ENCODE measurements around the gene CENPX.

Gene CENPX

DNA sequence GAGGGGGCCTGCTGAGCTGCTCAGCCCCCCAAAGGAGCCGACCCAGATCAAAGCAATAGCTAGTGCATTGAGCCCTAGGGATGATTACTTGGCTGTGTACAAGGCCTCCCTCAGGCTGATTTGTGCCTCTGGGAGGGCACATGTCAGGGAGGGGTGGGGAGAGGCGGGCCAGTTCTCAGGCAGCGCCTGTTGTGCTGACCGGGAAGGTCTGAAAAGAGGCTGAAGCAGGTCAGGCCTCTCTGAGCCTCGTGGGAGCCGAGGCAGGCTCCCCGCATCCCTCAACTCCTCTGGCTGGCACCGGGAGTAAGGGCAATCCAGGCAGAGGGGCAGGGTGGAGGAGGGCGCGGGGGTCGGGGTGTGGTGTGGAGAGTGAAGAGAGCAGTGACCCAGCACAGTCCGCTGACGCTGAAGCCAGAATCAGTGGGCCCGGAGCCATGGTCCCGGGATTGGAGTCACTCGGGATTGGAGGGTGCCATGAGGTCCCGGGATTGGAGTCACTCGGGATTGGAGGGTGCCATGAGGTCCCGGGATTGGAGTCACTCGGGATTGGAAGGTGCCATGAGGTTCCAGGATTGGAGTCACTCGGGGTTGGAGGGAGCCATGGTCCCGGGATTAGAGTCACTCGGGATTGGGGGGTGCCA is 11.8 kb upstream of the CENPX start:
- Histone ChIP-seq H3K4me3 (no peak overlapping the region), H3K9me3 (no peaks in the 10 kb centered on the region), H3K27ac (no peak overlapping the region), H3K4me1 (peaks cover 0 to 46% (median 36%) of the 10 kb centered on the region in 4 donors), H3K27me3 (peaks cover 0 to 31% of the 10 kb centered on the region in 2 donors), H3K36me3 (peaks cover 0 to 13% (median 8%) of the 10 kb centered on the region in 3 donors)
- intact Hi-C loops (cut with DNase I; ENCODE audit: low total_unique reads) = loop anchor here (5.0 kb wide), 1 partner anchor 63 kb away; the partner anchor contains the start of gene FASN
- no peak for TF ChIP-seq CTCF (IDR thresholded peaks at IDR 0.05)
- no peak for DNase-seq

DNA sequence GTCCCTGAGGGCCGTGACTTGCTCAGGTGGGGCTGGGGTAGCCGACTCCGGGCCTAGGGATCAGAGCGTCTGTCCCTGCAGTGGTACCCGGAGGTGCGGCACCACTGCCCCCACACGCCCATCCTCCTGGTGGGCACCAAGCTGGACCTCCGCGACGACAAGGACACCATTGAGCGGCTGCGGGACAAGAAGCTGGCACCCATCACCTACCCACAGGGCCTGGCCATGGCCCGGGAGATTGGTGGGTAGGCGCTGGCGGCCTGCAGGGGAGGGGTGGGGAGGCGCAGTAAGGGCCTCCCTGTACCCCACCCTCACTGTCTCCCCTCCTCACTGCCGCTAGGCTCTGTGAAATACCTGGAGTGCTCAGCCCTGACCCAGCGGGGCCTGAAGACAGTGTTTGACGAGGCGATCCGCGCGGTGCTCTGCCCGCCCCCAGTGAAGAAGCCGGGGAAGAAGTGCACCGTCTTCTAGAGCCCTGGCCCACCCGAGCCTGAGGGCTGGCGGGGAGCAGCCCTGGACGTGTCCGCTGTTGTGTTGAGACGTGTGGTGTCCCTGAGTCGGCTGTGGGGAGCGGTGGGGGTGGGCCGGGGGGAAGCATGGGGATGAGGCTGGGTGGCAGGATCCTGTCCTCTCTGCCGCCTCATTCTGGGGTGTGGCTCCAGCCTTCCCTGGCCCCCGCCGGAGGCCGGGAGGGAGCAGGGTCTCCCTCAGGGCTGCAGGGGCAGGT is 10.8 kb upstream of the CENPX start:
- H3K4me1 ChIP-seq = peaks cover 0 to 47% (median 36%) of the 10 kb centered on the region in 4 donors
- intact Hi-C loops (cut with DNase I; ENCODE audit: low total_unique reads) = no loop called here

DNA sequence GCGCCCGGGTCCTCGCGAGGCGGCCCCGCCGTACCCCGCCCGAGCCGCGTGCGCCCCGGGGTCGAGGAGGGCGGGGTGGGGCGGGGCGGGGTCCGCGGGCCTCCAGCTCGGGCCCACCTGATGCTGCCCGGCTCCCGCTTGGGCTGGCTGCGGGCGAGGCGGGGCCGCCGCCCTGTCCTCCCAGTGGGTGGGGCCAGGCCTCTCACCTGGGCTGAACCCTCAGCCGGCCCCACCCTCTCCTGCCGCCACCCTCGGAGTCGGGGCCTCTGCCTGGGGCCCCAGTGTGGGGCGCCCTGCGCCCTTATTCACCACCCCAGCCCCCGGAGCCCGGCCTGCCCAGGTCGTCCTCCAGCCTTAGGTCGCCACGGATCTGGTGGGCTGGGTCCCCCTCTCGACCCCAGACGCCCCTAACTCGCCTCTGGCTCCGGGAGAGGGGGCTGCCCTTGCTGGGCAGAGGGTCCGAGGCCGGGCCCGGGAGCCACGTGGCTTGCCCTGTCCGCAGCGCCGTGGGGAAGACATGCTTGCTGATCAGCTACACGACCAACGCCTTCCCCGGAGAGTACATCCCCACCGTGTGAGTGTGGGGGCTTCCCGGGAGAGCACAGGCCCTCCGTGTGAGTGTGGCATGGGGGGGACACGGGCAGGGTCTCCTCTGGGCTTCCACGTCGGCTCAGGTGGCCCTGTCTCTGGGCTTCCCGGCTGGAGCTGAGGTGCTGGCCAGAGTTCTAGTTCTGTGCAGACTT is 9.4 kb upstream of the CENPX start:
- Histone ChIP-seq H3K4me3 (peak overlapping the region; percentile 16 to 33), H3K36me3 (peaks cover 0 to 17% (median 13%) of the 10 kb centered on the region in 3 donors), H3K27ac (no peak overlapping the region), H3K4me1 (peaks cover 0 to 42% (median 33%) of the 10 kb centered on the region in 4 donors), H3K9me3 (no peaks in the 10 kb centered on the region), H3K27me3 (peaks cover 0 to 52% of the 10 kb centered on the region in 2 donors)
- DNase-seq = no peak
- TF ChIP-seq CTCF (IDR thresholded peaks at IDR 0.05) = no peak
- intact Hi-C loops (cut with DNase I; ENCODE audit: low total_unique reads) = loop anchor here (2.0 kb wide), 1 partner anchor 121 kb away; no protein-coding TSS in a partner anchor

More for the DNA sequence above, 10.8 kb upstream of the CENPX start:
- peaks cover 0 to 15% (median 13%) of the 10 kb centered on the region in 3 donors for H3K36me3 ChIP-seq
- no peak for TF ChIP-seq CTCF (IDR thresholded peaks at IDR 0.05)
- DNase-seq = no peak
- no peak overlapping the region for H3K27ac ChIP-seq
- H3K4me3 ChIP-seq = no peak overlapping the region
- H3K9me3 ChIP-seq = no peaks in the 10 kb centered on the region
- H3K27me3 ChIP-seq = peaks cover 0 to 41% of the 10 kb centered on the region in 2 donors

DNA sequence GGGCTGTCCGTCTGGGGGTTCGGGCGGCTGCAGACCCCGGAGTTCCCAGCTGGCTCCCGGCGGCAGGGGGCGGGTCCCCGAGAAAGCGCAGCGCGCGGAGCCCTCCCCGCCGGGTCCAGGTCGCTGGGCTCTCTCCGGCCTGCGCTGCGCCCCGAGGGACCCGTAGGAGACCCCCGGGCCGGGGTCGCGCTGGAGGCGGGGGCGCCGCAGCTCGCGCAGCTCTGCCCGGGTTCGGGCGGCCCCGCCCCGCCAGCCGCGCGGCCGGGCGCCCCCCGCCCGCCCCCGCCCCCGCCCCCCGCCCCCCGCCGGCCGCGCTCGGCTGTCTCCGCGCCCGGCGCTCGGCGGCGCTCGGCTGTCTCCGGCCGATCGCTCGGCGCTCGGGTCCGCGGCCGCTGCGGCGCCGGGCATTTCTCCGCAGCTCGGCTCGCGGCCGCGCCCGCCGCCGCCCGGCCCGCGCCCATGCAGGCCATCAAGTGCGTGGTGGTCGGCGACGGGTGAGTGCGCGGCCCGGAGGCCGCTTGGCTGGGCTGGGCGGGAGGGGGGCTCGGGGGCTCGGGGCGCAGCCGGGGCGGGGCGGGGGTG is 8.7 kb upstream of the CENPX start, which contains the start of gene RAC3:
Gene RAC3 (plus strand): TSS at position 376 of the 582 bp plus-strand sequence. CDS start 84 bp downstream, at position 460.
- peaks cover 0 to 35% (median 27%) of the 10 kb centered on the region in 4 donors for H3K4me1 ChIP-seq
- H3K27ac ChIP-seq = peak within 1 kb of the TSS in 1 of 2 donors; percentile 4
- peak within 1 kb of the TSS; percentile 43 to 53 for H3K4me3 ChIP-seq
- no peak for DNase-seq
- peaks cover 0 to 53% of the 10 kb centered on the region in 2 donors for H3K27me3 ChIP-seq
- H3K9me3 ChIP-seq = no peaks in the 10 kb centered on the region
- H3K36me3 ChIP-seq = peaks cover 0 to 17% (median 13%) of the 10 kb centered on the region in 3 donors
- intact Hi-C loops (cut with DNase I; ENCODE audit: low total_unique reads) = loop anchor here (2.0 kb wide), 1 partner anchor 121 kb away; no protein-coding TSS in a partner anchor
- no peak for TF ChIP-seq CTCF (IDR thresholded peaks at IDR 0.05)

All from tibial artery (tissue), 4 donors.